GM23338 (cell line): Measurements from ENCODE around the gene ANGPTL7. TPM values are rescaled to one million over a fixed set of nuclear protein-coding genes. Genes with fewer than 3 reads are reported as not detected.

Experiments
- ATAC-seq: fragments of 200-7000 bp; cut with Tn5 transposase; 3 replicates; pipeline ENCODE4 v1.9.1; 2020
- DNase-seq: peaks from one replicate; pipeline ENCODE4 v3.0.0-alpha.2; 2015; ENCODE audit warnings: low spot score
- H2AFZ ChIP-seq: fragments of 200-600 bp; sonication (generic); 2 replicates; pipeline ENCODE4 v1.8.0; 2016; ENCODE audit warnings: antibody characterized with exemption, mild to moderate bottlenecking, moderate library complexity
- H3F3A ChIP-seq: fragments of 200-600 bp; sonication (generic); replicated peaks from 2 replicates; pipeline ENCODE4 v1.8.0; 2017; ENCODE audit warnings: antibody characterized with exemption, mixed run types, low read depth
- H3K27ac ChIP-seq: fragments of 200-600 bp; sonication (generic); 2 replicates; pipeline ENCODE4 v1.6.1; 2016; ENCODE audit warnings: low read depth
- H3K27me3 ChIP-seq: fragments of 200-600 bp; sonication (generic); 2 replicates; pipeline ENCODE4 v1.8.0; 2016; ENCODE audit warnings: mild to moderate bottlenecking, mixed run types, moderate library complexity; ENCODE audit not compliant: insufficient read depth
- H3K36me3 ChIP-seq: fragments of 200-600 bp; sonication (generic); 2 replicates; pipeline ENCODE4 v1.8.0; 2016; ENCODE audit warnings: mild to moderate bottlenecking; ENCODE audit not compliant: insufficient read depth
- H3K4me1 ChIP-seq: fragments of 200-600 bp; sonication (generic); 2 replicates; pipeline ENCODE4 v1.8.0; 2016; ENCODE audit warnings: mild to moderate bottlenecking, moderate library complexity; ENCODE audit not compliant: insufficient read depth
- H3K4me2 ChIP-seq: fragments of 200-600 bp; sonication (generic); 2 replicates; pipeline ENCODE4 v1.7.1; 2017; ENCODE audit warnings: mixed run types
- H3K4me3 ChIP-seq: fragments of 200-600 bp; sonication (generic); 2 replicates; pipeline ENCODE4 v1.6.1; 2016; ENCODE audit warnings: mixed run types
- H3K79me2 ChIP-seq: fragments of 200-600 bp; sonication (generic); replicated peaks from 2 replicates; pipeline ENCODE4 v1.8.0; 2017; ENCODE audit warnings: mild to moderate bottlenecking; ENCODE audit not compliant: insufficient read depth
- H3K9me2 ChIP-seq: fragments of 200-600 bp; sonication (generic); 2 replicates; pipeline ENCODE4 v1.8.0; 2017; ENCODE audit not compliant: insufficient read depth
- H4K20me1 ChIP-seq: fragments of 200-600 bp; sonication (generic); replicated peaks from 2 replicates; pipeline ENCODE4 v1.8.0; 2017; ENCODE audit warnings: mild to moderate bottlenecking; ENCODE audit not compliant: insufficient read depth
- H3K27ac Mint-ChIP-seq: 2 replicates; pipeline ENCODE4 v1.8.0; 2020; ENCODE audit warnings: inconsistent platforms, mild to moderate bottlenecking, moderate library complexity, mixed read lengths
- H3K27me3 Mint-ChIP-seq: 3 replicates; pipeline ENCODE4 v1.8.0; 2022; ENCODE audit warnings: low read depth, mild to moderate bottlenecking, moderate library complexity, mixed read lengths, inconsistent platforms; ENCODE audit not compliant: insufficient read depth, poor library complexity
- H3K36me3 Mint-ChIP-seq: 3 replicates; pipeline ENCODE4 v1.8.0; 2021; ENCODE audit warnings: low read depth, mild to moderate bottlenecking, inconsistent platforms, moderate library complexity, mixed read lengths
- H3K4me1 Mint-ChIP-seq: 3 replicates; pipeline ENCODE4 v1.8.0; 2020; ENCODE audit warnings: mild to moderate bottlenecking, inconsistent platforms, mixed read lengths
- H3K4me3 Mint-ChIP-seq: 3 replicates; pipeline ENCODE4 v1.8.0; 2021; ENCODE audit warnings: moderate library complexity, mild to moderate bottlenecking, inconsistent platforms, mixed read lengths
- H3K9me3 Mint-ChIP-seq: 3 replicates; pipeline ENCODE4 v1.8.0; 2020; ENCODE audit warnings: moderate library complexity, mild to moderate bottlenecking, inconsistent platforms, mixed read lengths
- CREB1 ChIP-seq: fragments of 250-450 bp; sonication (Bioruptor Pico); IDR thresholded peaks from 2 replicates; pipeline ENCODE4 v1.5.0; 2020; ENCODE audit warnings: low read depth, mild to moderate bottlenecking, moderate library complexity
- EZH2 ChIP-seq: fragments of 200-600 bp; sonication (generic); IDR thresholded peaks from one replicate; pipeline ENCODE4 v1.8.0; 2017; ENCODE audit warnings: antibody characterized with exemption, mild to moderate bottlenecking, low read depth; ENCODE audit not compliant: unreplicated experiment
- EZH2phosphoT487 ChIP-seq: fragments of 200-600 bp; sonication (generic); IDR thresholded peaks from one replicate; pipeline ENCODE4 v1.8.1; 2018; ENCODE audit warnings: antibody characterized with exemption; ENCODE audit not compliant: unreplicated experiment
- JUNB ChIP-seq: IDR thresholded peaks from one replicate; pipeline ENCODE4 v1.6.1; 2016; ENCODE audit warnings: antibody characterized with exemption; ENCODE audit not compliant: unreplicated experiment
- NANOG ChIP-seq: IDR thresholded peaks from 2 replicates; pipeline ENCODE4 v1.6.1; 2016; ENCODE audit warnings: antibody characterized with exemption, borderline replicate concordance
- POLR2AphosphoS5 ChIP-seq: IDR thresholded peaks from 2 replicates; pipeline ENCODE4 v1.6.1; 2016; ENCODE audit warnings: antibody characterized with exemption, low read depth
- STAT1 ChIP-seq: IDR thresholded peaks from one replicate; pipeline ENCODE4 v1.6.1; 2016; ENCODE audit warnings: antibody characterized with exemption; ENCODE audit not compliant: unreplicated experiment
- ZNF114 ChIP-seq: fragments of 250-450 bp; sonication (Bioruptor Pico); IDR thresholded peaks from 2 replicates; pipeline ENCODE4 v1.5.0; 2020; ENCODE audit warnings: mild to moderate bottlenecking, moderate library complexity
- ZNF331 ChIP-seq: fragments of 250-450 bp; sonication (Bioruptor Pico); IDR thresholded peaks from 2 replicates; pipeline ENCODE4 v1.5.0; 2020; ENCODE audit warnings: low read depth, mild to moderate bottlenecking, moderate library complexity
- polyA plus RNA-seq: library from polyadenylated mRNA; unstranded; fragments of >200 nt; fragmentation: Nextera tagmentation; extraction: Ambion mirVana; gene quantifications from 2 replicates; pipeline ENCODE4 v1.2.1, GENCODE V29; 2016
- total RNA-seq: library from RNA; depleted of rRNA; stranded (reverse); fragments of >200 nt; shearing (Covaris generic); gene quantifications from 2 replicates; pipeline ENCODE4 v1.2.3, GENCODE V29; 2014
- TF ChIP-seq, protein P1 (sequence below): IDR thresholded peaks from 2 replicates; pipeline ENCODE4 v1.6.1; 2016; ENCODE audit warnings: antibody characterized with exemption
- TF ChIP-seq, protein P2 (sequence below): IDR thresholded peaks from one replicate; pipeline ENCODE4 v1.6.1; 2018; ENCODE audit warnings: antibody characterized with exemption; ENCODE audit not compliant: unreplicated experiment
- TF ChIP-seq, protein P3 (sequence below), 2 experiments: fragments of 200-600 bp in 1 of 2; sonication (generic) in 1 of 2; conservative IDR thresholded peaks; 2 replicates each; pipeline versions ENCODE4 v1.5.1 to v1.6.1; 2016 to 2017; ENCODE audit warnings: antibody characterized with exemption in 2 of 2, low read depth in 2 of 2, mild to moderate bottlenecking in 2 of 2, moderate library complexity in 1 of 2

ANGPTL7 gene
- total and polyA plus RNA-seq, 2 experiments from 2014 or later, result 0.13 TPM; not detected in 1

DNA sequence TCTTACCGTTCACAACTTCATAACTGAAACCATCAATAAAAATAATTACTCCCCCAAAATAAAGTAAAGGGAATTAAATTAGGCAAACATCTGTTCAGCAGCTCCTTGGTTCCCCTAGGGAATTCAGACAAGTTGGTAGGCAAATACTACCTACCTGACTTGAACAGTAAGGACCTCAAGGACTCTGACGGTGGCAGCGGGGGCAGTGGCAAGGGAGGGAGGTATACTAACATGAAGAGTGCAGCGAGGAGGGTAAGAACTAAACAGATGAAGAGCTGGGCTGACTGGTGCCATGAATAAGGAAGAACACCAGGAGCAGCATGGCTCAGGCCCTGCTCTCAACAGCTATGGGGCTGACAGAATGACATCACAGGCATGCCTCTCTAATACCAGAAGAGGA lies 40.0 kb downstream of the ANGPTL7 start:
- H3K36me3 ChIP-seq, result peaks cover 71% of the 10 kb centered on the region
- TF ChIP-seq CREB1, result no peak
- ATAC-seq (no peak), DNase-seq (no peak)
- no peaks in the 10 kb centered on the region for H3K4me1 ChIP-seq
- no peaks in the 10 kb centered on the region for H3K79me2 ChIP-seq
- H3K36me3 Mint-ChIP-seq, result peaks cover 75% of the 10 kb centered on the region
- no peak overlapping the region for H3K27ac Mint-ChIP-seq
- no peak overlapping the region for H3K4me3 ChIP-seq
- no peaks in the 10 kb centered on the region; the same call in 1 of the 2 replicates for H4K20me1 ChIP-seq
- no peaks in the 10 kb centered on the region for H3K4me1 Mint-ChIP-seq
- H3K27me3 ChIP-seq, result no peaks in the 10 kb centered on the region
- H3F3A ChIP-seq, result no peaks in the 10 kb centered on the region; the same call in 1 of the 2 replicates
- H3K27me3 Mint-ChIP-seq, result peaks cover 5% of the 10 kb centered on the region
- no peak overlapping the region for H2AFZ ChIP-seq
- no peak overlapping the region for H3K27ac ChIP-seq
- no peaks in the 10 kb centered on the region for H3K9me2 ChIP-seq
- no peak overlapping the region for H3K4me3 Mint-ChIP-seq
- H3K9me3 Mint-ChIP-seq, result no peaks in the 10 kb centered on the region
- H3K4me2 ChIP-seq, result no peak overlapping the region

DNA sequence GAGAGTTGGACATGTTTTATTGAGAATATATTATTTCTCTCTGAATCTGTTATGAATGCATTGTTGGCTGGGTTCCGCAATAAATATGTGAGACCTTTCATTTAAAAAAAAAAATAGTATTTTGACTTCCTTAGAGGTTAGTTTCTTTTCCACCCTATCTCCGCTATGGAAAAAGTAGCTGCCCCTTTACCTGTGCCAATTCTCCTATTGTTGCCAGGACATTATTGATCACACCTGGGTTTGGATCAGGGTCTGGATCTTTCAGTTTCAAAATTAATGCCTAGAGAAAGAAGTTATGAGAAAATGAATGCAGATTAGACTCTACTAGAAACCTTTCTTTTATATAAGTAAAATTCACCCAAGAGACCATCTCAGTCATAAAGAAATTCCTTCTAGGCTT lies 44.1 kb downstream of the ANGPTL7 start:
- no peaks in the 10 kb centered on the region; the same call in 1 of the 2 replicates for H4K20me1 ChIP-seq
- no peaks in the 10 kb centered on the region for H3K9me3 Mint-ChIP-seq
- peaks cover 6% of the 10 kb centered on the region; the same call in 1 of the 2 replicates for H3F3A ChIP-seq
- no peaks in the 10 kb centered on the region for H3K9me2 ChIP-seq
- no peaks in the 10 kb centered on the region for H3K27me3 ChIP-seq
- H3K27ac ChIP-seq, result no peak overlapping the region
- H3K36me3 ChIP-seq, result peaks cover 76% of the 10 kb centered on the region
- no peak overlapping the region for H3K4me3 ChIP-seq
- no peaks in the 10 kb centered on the region for H3K4me1 Mint-ChIP-seq
- H3K27me3 Mint-ChIP-seq, result peaks cover 2% of the 10 kb centered on the region
- peaks cover 84% of the 10 kb centered on the region for H3K36me3 Mint-ChIP-seq
- H3K27ac Mint-ChIP-seq, result no peak overlapping the region
- no peaks in the 10 kb centered on the region for H3K79me2 ChIP-seq
- TF ChIP-seq POLR2AphosphoS5 (no peak), STAT1 (no peak), JUNB (no peak), EZH2phosphoT487 (no peak), NANOG (no peak), EZH2 (no peak), ZNF331 (CRISPR knock-in tag) (no peak), ZNF114 (CRISPR knock-in tag) (no peak)
- TF ChIP-seq, protein P1, sequence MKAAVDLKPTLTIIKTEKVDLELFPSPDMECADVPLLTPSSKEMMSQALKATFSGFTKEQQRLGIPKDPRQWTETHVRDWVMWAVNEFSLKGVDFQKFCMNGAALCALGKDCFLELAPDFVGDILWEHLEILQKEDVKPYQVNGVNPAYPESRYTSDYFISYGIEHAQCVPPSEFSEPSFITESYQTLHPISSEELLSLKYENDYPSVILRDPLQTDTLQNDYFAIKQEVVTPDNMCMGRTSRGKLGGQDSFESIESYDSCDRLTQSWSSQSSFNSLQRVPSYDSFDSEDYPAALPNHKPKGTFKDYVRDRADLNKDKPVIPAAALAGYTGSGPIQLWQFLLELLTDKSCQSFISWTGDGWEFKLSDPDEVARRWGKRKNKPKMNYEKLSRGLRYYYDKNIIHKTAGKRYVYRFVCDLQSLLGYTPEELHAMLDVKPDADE, result no peak
- TF ChIP-seq, protein P2, sequence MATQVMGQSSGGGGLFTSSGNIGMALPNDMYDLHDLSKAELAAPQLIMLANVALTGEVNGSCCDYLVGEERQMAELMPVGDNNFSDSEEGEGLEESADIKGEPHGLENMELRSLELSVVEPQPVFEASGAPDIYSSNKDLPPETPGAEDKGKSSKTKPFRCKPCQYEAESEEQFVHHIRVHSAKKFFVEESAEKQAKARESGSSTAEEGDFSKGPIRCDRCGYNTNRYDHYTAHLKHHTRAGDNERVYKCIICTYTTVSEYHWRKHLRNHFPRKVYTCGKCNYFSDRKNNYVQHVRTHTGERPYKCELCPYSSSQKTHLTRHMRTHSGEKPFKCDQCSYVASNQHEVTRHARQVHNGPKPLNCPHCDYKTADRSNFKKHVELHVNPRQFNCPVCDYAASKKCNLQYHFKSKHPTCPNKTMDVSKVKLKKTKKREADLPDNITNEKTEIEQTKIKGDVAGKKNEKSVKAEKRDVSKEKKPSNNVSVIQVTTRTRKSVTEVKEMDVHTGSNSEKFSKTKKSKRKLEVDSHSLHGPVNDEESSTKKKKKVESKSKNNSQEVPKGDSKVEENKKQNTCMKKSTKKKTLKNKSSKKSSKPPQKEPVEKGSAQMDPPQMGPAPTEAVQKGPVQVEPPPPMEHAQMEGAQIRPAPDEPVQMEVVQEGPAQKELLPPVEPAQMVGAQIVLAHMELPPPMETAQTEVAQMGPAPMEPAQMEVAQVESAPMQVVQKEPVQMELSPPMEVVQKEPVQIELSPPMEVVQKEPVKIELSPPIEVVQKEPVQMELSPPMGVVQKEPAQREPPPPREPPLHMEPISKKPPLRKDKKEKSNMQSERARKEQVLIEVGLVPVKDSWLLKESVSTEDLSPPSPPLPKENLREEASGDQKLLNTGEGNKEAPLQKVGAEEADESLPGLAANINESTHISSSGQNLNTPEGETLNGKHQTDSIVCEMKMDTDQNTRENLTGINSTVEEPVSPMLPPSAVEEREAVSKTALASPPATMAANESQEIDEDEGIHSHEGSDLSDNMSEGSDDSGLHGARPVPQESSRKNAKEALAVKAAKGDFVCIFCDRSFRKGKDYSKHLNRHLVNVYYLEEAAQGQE, result no peak
- TF ChIP-seq, protein P3, sequence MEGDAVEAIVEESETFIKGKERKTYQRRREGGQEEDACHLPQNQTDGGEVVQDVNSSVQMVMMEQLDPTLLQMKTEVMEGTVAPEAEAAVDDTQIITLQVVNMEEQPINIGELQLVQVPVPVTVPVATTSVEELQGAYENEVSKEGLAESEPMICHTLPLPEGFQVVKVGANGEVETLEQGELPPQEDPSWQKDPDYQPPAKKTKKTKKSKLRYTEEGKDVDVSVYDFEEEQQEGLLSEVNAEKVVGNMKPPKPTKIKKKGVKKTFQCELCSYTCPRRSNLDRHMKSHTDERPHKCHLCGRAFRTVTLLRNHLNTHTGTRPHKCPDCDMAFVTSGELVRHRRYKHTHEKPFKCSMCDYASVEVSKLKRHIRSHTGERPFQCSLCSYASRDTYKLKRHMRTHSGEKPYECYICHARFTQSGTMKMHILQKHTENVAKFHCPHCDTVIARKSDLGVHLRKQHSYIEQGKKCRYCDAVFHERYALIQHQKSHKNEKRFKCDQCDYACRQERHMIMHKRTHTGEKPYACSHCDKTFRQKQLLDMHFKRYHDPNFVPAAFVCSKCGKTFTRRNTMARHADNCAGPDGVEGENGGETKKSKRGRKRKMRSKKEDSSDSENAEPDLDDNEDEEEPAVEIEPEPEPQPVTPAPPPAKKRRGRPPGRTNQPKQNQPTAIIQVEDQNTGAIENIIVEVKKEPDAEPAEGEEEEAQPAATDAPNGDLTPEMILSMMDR (conservative IDR thresholded peaks at IDR 0.05; ENCODE audit: low read depth in 2 of 2), result no peak
- H3K4me2 ChIP-seq, result no peak overlapping the region
- ATAC-seq (no peak), DNase-seq (no peak)
- no peaks in the 10 kb centered on the region for H3K4me1 ChIP-seq
- H2AFZ ChIP-seq, result no peak overlapping the region
- H3K4me3 Mint-ChIP-seq, result no peak overlapping the region
